GM19240 (cell line): ENCODE results near the gene KLK14.

Experiments used
- DNase-seq: peaks from one replicate; pipeline ENCODE4 v3.0.0; 2011; ENCODE audit warnings: low spot score; ENCODE audit not compliant: insufficient read length

The KLK14 gene, protein sequence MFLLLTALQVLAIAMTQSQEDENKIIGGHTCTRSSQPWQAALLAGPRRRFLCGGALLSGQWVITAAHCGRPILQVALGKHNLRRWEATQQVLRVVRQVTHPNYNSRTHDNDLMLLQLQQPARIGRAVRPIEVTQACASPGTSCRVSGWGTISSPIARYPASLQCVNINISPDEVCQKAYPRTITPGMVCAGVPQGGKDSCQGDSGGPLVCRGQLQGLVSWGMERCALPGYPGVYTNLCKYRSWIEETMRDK

DNA sequence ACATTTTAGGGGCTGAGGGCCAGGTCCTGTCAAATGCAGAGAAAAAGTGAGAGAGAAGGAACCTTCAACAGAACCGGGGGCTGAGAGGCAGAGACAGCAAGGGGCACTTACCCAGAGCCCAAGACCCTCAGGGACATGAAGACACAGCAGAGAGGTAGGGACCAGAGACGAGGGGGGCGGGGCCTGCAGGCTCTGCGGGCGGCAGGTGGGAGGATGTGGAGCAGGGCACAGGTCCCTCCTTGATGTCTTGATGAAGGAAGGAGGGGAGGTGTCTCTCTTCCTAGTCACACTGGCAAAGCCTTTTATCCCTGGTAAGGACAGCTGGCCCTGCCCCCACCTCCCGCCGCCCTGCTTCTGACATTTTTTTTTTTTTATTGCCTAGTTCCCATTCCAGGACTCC is at the start of gene KLK14:
TSS of gene KLK14 (minus strand) at position 277 of the 400 bp plus-strand sequence. CDS start at position 4, 273 bp downstream.
- no peak for DNase-seq

DNA sequence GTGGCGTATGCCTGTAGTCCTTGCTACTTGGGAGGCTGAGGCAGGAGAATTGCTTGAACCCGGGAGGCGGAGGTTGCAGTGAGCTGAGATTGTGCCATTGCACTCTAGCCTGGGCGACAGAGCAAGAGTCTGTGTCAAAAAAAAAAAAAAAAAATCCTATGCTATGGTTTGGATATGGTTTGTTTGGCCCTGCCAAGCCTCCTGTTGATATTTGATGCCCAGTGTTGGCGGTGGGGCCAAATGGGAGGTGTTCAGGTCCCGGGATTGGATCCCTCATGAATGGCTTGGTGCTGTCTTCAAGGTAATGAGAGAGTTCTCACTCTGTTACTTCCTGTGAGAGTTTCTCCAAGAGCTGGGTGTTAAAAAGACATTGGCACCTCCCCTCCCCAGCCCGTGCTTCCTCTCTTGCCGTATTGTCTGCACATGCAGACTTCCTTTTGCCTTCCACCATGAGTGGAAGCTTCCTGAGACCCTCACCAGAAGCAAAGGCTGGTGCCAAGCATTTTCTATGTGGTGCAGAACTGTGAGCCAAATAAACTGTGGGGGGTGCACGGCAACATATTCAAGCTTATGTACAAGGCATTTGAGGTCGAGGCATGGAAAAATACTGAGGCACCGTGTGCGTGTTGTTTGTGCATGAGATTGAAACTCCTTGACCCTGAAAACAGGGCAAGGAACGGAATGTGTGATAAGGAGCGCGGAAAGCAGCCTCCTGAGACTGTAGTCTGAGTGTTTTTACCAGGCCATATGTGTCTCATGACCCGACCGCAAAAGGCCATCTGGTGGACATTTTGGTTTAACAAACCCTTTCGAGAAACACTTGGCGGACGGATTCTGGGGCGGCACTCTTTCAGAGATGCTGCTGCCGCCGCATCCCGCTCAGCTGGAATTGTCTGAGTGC is 49.3 kb upstream of the KLK14 start:
- no peak for DNase-seq

DNA sequence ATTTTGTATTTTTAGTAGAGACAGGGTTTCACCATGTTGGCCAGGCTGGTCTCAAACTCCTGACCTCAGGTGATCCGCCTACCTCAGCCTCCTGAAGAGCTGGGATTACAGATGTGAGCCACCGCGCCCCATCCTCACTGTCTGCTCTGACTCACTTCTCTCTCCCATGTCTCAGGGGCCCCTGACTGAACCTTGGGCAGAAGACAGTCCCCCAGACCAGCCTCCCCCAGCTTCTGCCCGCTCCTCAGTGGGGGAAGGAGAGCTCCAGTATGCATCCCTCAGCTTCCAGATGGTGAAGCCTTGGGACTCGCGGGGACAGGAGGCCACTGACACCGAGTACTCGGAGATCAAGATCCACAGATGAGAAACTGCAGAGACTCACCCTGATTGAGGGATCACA is 47.0 kb upstream of the KLK14 start:
- no peak for DNase-seq

DNA sequence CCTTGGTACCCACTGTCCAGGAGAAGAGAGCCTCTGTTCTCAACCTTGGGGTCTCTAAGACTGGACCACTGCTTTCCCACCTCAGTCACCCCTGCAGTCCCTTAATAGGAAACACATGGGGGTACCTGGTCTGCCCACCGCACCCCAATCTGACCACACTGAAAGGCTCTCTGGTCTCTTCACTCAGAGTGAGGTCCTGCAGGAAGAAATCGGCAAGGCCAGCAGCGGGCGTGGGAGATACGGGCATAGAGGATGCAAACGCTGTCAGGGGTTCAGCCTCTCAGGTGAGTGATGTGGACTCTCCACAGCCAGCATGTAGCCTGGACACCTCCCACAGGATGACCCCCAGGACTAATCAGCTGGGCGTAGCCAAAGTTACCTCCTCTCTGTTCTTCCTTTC is 45.5 kb upstream of the KLK14 start:
- no peak for DNase-seq

DNA sequence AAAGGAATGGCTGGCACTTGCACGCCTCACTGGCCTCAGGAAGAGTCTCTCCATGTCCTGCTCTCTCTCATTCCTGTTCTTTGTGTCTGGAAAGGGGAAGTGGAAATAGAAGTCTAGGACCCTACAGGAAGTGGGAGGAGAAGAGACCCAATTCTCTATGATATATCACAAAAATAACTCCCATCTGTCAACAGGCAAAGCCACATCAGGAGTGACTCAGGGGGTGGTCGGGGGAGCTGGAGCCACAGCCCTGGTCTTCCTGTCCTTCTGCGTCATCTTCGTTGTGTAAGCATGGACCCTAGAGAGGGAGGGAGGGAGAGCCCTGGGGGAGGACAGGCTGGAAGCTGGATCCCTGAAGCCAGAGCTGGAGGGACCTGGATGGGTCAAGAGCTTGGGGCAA is 45.1 kb upstream of the KLK14 start:
- DNase-seq, result no peak

DNA sequence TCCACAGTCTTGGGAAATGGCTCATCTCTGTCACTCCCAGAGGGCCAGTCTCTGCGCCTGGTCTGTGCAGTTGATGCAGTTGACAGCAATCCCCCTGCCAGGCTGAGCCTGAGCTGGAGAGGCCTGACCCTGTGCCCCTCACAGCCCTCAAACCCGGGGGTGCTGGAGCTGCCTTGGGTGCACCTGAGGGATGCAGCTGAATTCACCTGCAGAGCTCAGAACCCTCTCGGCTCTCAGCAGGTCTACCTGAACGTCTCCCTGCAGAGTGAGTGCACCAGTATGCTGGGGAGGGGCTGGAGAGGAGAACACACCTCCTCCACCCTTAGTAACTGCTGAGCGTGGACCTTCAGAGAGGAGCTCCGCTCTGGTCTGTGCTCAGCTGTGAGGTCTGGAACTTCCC is 44.3 kb upstream of the KLK14 start:
- DNase-seq, result no peak

DNA sequence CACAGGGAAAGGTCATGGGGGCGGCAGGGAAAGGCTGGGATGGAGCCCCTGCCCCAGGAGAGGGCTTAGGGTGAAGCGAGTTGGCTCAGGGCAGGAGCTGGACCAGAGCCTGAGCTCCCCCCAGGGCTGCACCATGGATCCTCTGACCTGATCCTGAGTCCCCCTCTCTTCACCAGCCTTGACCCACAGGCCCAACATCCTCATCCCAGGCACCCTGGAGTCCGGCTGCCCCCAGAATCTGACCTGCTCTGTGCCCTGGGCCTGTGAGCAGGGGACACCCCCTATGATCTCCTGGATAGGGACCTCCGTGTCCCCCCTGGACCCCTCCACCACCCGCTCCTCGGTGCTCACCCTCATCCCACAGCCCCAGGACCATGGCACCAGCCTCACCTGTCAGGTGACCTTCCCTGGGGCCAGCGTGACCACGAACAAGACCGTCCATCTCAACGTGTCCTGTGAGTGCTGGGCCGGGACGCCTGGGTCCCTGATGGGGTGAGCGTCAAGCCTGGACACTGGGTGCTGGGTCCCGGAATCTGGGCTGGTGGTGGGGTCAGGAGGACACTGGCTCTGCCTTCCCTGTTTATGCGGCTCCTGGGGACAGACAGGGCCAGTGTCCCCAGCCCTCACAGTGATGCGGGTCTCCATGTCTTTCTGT is 42.9 kb upstream of the KLK14 start:
- DNase-seq, result no peak

DNA sequence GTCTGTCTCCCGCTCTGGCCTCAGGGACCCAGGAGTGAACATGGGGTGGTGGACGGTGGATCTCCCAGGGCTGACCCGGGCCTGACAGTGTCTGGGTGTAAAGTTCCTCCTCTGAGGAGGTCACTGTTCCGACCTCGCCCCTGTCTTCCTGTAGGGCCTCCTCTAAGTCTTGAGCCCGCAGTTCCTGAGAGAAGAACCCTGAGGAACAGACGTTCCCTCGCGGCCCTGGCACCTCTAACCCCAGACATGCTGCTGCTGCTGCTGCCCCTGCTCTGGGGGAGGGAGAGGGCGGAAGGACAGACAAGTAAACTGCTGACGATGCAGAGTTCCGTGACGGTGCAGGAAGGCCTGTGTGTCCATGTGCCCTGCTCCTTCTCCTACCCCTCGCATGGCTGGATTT is 42.0 kb upstream of the KLK14 start, which contains the start of gene SIGLEC9:
TSS of gene SIGLEC9 (plus strand) at position 178 of the 400 bp plus-strand sequence. CDS start at position 247, 69 bp downstream.
- no peak for DNase-seq

DNA sequence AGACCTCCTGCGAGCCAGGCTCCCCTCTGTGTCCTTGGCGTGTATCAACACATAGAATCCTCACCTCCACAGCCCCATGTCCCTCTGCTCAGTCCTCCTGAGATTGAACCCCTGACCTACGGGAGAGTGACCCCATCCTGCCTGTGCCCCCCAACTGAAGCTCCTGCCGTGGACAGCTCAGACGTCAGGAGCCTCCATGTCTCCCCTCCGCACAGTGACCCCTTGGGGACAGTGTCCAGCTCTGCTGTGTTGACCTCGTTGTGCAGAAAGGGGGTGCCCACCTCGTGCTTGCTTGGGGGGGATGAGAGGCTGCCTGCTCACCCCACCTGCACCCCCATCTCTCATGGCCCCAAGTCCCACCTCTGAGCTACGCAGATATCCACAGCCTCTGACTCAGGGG is 41.5 kb upstream of the KLK14 start:
- no peak for DNase-seq

DNA sequence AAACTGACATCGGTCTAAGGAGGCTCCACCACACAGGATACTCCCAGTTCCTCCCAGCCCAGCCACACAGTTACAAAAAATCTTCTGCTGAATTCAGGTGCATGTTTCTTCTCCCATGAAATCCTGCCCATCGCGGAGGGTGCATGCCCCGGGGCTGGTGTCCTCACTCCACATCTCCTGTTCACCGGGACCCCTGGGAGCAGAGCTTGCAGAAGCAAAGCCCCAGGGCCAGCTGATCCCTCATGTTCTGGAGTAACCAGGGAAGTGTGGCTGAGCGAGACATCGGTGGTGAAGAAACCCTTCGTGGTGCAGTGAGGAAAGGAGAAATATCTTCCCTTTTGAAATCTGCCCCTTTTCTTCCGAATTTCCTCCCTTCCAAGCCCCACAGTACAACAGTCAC is 41.1 kb upstream of the KLK14 start:
- DNase-seq, result no peak

DNA sequence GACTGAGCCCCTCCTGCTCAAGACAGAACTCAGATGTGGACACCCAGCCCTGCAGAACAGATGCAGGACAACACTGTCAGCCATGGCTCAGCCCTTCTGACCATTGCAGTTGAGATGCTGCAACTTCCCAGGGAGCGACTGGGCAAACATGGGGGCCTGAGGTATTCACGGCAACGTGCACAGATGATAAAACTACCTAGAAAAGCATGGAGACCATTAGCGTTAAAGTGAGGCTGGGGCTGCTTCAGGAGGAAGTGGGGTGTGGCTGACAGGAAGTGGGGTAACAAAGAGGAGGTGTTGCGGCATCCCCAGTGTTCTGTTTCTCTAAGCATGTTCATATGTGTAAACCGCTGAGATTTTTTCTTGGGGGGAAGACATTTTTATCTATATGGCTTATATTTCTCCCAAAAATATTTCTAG is 40.7 kb upstream of the KLK14 start:
- no peak for DNase-seq

DNA sequence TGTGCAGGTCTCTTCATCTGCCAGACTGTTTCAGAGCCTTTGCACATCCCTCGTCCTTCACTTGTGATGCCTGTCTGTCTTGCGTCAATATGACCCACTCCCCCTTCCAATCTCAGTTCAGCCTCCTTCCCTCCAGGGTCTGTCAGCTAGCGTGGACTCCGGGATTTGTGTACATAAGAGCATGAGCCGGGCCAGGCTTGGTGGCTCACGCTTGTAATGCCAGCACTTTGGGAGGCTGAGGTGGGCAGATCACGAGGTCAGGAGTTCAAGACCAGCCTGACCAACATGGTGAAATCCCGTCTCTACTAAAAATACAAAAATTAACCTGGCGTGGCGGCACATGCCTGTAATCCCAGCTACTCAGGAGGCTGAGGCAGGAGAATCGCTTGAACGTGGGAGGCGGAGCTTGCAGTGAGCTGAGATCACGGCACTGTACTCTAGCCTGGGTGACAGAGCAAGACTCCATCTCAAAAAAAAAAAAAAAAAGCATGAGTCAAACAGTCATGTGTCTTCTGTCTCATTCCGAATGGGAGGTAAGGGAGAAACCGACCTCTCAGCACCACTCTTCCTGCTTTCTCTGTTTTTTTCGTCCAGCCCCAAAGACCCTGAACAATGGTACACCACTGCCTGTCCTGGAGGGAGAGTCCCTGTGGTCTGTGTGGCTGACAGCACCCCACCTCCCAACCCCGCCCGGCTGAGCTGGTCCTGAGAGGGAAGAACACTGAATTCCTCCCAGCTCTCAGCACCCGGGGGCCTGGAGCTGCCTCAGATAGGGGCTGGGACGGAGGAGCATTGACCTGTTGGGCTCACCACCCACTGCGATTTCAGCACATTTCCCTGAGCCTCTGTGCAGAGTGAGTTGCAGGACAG is 39.7 kb upstream of the KLK14 start:
- no peak for DNase-seq

DNA sequence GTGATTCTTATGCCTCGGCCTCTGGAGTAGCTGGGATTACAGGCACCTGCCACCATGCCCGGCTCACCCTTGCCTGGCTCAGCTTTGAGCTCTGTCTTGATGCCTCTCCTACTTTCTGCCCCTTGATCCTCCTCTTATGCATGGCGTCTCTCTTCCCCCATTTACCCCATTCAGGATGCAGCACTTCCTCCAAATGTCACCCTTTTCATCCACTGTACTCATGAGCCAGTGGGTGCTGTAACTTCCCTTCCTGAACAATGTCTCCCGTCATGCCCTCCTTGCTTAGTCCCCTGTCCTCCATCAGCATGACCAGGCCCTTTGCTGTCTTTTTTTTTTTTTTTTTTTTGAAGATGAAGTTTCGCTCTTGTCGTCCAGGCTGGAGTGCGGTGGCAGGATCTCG is 38.6 kb upstream of the KLK14 start:
- no peak for DNase-seq

DNA sequence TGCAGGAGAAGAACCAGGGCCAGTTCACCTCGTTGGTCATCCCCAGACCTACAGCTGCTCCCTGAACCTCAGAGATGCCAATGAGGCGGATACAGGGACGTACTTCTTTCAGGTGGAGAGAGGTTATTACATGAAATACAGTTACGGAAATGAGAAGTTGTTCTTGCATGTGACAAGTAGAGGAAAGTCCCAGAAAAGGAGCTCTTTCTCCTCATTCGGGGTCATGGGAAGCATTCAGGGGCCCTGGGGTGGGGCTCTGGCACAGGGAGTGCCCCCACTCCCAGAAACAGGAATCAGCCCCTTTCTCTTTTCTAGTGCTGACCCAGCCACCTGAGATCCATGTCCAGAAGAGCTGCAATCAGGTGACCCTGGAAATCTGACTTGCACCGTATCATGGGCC is 37.5 kb upstream of the KLK14 start:
- no peak for DNase-seq

DNA sequence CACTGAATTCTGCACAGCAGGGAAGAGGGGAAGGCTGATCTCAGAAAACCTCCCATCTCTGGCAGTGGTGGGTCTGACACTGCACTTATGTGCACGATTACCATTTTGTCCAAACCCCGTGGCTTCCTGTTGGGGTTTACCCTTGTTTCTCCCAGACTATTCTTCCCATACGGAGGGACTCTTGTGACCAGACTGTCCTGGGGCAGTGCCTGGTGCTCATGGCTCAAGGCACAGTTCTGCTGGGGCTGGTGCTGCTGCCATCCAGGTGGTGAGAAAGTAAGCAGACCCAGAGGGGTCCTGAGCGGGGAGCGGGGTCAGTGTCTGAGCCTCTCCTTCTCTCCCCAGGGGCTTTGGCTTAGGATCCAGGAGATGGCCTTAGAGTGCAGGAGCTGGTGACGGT is 36.9 kb upstream of the KLK14 start:
- no peak for DNase-seq

DNA sequence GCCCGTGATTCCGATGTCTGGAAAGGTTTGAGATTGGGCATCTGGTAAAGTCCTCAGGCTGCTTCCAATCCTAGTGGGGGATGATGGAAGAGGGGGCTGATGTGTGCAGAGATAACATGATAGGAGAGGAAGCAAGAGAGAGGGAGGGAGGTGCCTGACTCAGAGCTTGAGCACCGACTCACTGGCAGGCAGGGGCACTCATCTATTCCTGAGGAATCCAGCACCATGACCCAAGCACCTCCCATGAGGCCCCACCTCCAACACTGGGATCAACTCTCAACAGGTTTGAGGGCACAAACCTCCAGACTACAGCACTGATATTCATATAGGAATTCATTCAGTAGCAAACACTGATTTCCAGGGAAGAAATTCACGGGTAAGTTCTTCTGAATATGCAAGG is 36.4 kb upstream of the KLK14 start:
- DNase-seq, result no peak

DNA sequence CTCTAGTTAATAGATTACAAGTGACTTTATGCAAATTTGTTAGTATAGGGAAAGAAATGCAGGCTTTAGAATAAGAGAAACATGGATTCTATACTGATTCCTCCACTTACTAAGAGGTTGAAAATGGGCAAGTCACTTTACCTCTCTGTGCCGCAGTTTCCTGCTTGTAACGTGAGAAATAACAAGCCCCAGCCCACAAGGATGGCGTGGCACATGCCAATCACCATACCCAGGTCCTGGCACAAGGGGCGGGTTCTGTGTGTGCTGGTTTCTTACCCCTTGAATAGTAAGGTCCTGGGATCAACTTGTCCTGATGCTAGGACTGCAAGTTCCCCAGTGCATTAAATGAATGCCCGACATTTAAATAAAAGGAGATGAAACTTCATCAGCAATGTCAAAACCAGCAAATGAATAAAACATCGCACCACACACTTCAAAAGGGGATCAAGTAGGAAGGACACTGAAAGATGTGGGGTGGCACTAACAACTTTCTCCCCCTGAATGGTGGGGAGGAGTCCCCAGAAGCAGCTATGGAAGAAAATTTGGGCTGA is 34.1 kb upstream of the KLK14 start:
- DNase-seq, result no peak

DNA sequence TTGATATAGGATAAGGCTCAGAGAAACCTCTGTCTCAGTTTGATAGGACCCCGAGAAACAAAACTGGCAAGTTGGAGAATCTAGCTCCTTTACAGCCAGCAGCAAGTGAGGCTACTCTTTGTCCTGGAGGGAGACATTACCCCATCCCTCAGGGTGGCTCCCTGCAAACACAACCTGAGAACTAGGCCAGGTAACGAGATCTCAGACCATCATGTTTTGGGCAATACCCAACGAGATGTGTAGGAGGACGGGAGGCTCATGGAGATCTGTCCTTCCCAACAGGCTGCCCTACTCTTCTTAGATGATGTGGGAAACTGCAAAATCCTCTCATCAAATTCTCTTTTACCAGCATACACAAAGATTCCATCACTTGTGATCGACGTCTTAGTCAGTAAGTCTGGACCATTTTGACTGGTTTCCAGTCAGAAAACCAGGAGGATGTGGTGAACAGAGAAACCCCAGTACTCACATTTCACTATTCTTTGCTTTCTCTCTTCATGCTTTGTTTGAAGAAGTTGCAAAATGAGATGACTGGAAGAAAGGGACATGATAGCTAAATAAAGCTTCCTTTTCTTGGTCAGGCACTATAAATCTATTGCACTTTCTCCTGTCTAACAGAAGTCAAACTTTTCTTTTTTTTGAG is 31.5 kb upstream of the KLK14 start:
- DNase-seq, result no peak

DNA sequence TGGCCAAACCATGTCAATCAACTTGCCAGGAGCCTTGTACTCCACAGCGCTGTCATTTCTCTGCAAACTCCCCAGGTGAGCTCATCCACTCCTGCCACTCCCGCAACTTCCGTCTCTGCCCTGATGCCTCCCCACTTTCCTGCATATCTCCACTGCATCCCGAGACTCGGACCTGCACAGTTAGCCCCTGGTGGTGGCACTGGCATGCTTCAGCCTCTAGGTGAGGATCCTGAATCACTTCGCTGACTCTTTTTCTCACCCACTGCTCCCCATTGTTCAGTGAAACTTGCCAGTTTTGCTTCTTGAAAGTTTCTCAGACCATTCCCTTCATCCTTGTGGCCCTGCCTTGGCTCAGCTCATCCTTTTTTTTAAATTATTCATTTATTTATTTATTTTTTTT is 28.9 kb upstream of the KLK14 start:
- DNase-seq, result no peak

DNA sequence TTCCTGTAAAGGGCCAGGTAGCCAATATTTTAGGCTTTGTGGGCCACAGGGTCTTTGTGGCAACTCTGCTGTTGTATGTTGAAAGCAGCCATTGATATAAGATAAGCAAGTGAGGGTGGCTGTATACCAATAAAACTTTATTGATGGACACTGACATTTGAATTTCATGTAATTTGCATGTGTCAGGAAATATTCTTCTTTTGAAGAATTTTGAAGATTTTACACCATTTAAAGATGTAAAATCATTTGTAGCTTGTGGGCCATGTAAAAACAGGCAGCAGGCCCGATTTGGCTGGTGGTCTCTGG is 27.9 kb upstream of the KLK14 start:
- no peak for DNase-seq

DNA sequence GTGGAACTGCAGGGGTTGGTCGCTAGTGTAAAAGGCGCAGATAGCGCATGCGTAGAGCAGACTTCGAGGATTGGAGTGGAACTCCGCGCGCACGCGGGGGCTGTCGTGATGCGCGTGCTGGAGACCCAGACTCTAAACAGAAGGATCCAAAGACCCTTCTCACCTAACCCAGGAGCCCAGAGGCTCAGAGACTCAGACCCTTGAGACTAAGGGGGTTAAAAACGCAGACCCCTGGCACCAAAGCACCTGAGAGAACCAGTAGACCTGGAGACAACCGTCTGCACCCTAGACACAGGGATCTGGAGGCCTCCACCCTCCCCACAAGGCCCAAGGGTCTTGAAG is 26.1 kb upstream of the KLK14 start:
- DNase-seq, result no peak
